SK-N-SH (cell line): ENCODE results near the gene RAET1L. TPM values are rescaled to one million over a fixed set of nuclear protein-coding genes. Genes with fewer than 3 reads are reported as not detected.
"Not testable (repeated sequence)": the region's sequence is repeated elsewhere in the genome, so short reads cannot be mapped to it uniquely, and the experiment has no call there.

Experiments used
- CTCF ChIA-PET: fragments of 300-600, 350-600 bp; formaldehyde crosslinking; extraction: SDS; loops from one replicate; lab custom pipeline; 2021; lab: Yijun Ruan, JAX
- POLR2A ChIA-PET: fragments of 350-600 bp; sonication (Branson Sonifier 250); formaldehyde crosslinking; extraction: SDS; loops from one replicate; lab custom pipeline; 2020; ENCODE audit warnings: antibody characterized with exemption, inconsistent platforms; lab: Yijun Ruan, JAX
- DNase-seq: peaks from one replicate; pipeline ENCODE4 v3.0.0; 2012
- H2AFZ ChIP-seq: fragments of 200-600 bp; sonication (generic); 2 replicates; pipeline ENCODE4 v1.8.1; 2016; ENCODE audit warnings: antibody characterized with exemption, mild to moderate bottlenecking, low read depth
- H3F3A ChIP-seq: fragments of 200-600 bp; sonication (generic); replicated peaks from 2 replicates; pipeline ENCODE3; 2016; ENCODE audit warnings: antibody characterized with exemption, mild to moderate bottlenecking; ENCODE audit not compliant: insufficient read depth
- H3K27ac ChIP-seq, 2 experiments: fragments of 200-500 bp in 1 of 2; fragments of 200-600 bp in 1 of 2; sonication (Bioruptor generic) in 1 of 2; sonication (generic), shearing (Covaris generic) in 1 of 2; 2 replicates each; pipeline versions ENCODE4 v1.5.1 to v1.6.1; 2014 to 2016; ENCODE audit warnings: low read depth in 2 of 2, inconsistent platforms in 1 of 2, low read length in 1 of 2, mild to moderate bottlenecking in 1 of 2, mixed read lengths in 1 of 2
- H3K27me3 ChIP-seq: fragments of 200-600 bp; sonication (generic), shearing (Covaris generic); 2 replicates; pipeline ENCODE4 v1.6.1; 2016; ENCODE audit warnings: mixed run types; ENCODE audit not compliant: insufficient read depth
- H3K36me3 ChIP-seq, 2 experiments: fragments of 200-500 bp in 1 of 2; fragments of 200-600 bp in 1 of 2; sonication (Bioruptor generic) in 1 of 2; sonication (generic) in 1 of 2; replicated peaks in 1 of 2; 2 replicates each; pipeline versions ENCODE3 to v1.5.1; 2014 to 2016; ENCODE audit warnings: low read length in 1 of 2, mild to moderate bottlenecking in 1 of 2; ENCODE audit not compliant: insufficient read depth in 2 of 2, control insufficient read depth in 1 of 2
- H3K4me1 ChIP-seq, 2 experiments: fragments of 200-500 bp in 1 of 2; fragments of 200-600 bp in 1 of 2; sonication (Bioruptor generic) in 1 of 2; sonication (generic), shearing (Covaris generic) in 1 of 2; 2 replicates each; pipeline versions ENCODE4 v1.5.1 to v1.6.1; 2014 to 2016; ENCODE audit warnings: low read depth in 1 of 2, low read length in 1 of 2, mixed run types in 1 of 2; ENCODE audit not compliant: insufficient read depth in 2 of 2, control insufficient read depth in 1 of 2
- H3K4me2 ChIP-seq: fragments of 200-600 bp; sonication (generic), shearing (Covaris generic); 2 replicates; pipeline ENCODE4 v1.6.1; 2017; ENCODE audit warnings: mixed run types
- H3K4me3 ChIP-seq, 2 experiments: fragments of 200-500 bp in 1 of 2; fragments of 200-600 bp in 1 of 2; sonication (Bioruptor generic) in 1 of 2; sonication (generic), shearing (Covaris generic) in 1 of 2; 2 replicates each; pipeline versions ENCODE4 v1.5.1 to v1.8.1; 2014 to 2016; ENCODE audit warnings: low read depth in 2 of 2, inconsistent platforms in 1 of 2, low read length in 1 of 2, mild to moderate bottlenecking in 1 of 2, mixed read lengths in 1 of 2, moderate library complexity in 1 of 2
- H3K79me2 ChIP-seq: fragments of 200-600 bp; sonication (generic); 2 replicates; pipeline ENCODE4 v1.8.1; 2017; ENCODE audit warnings: mild to moderate bottlenecking; ENCODE audit not compliant: insufficient read depth
- H3K9ac ChIP-seq: fragments of 200-600 bp; sonication (generic); 2 replicates; pipeline ENCODE4 v1.6.1; 2017; ENCODE audit warnings: mixed run types
- H3K9me2 ChIP-seq: fragments of 200-600 bp; sonication (generic); 2 replicates; pipeline ENCODE4 v1.6.1; 2017; ENCODE audit warnings: mixed run types
- H3K9me3 ChIP-seq: fragments of 200-600 bp; sonication (generic); 2 replicates; pipeline ENCODE4 v1.6.1; 2017; ENCODE audit warnings: mixed run types, mild to moderate bottlenecking, moderate library complexity
- H4K20me1 ChIP-seq: fragments of 200-600 bp; sonication (generic); 2 replicates; pipeline ENCODE4 v1.6.1; 2017; ENCODE audit warnings: mild to moderate bottlenecking, mixed run types; ENCODE audit not compliant: insufficient read depth
- EZH2phosphoT487 ChIP-seq: fragments of 200-600 bp; sonication (generic); IDR thresholded peaks from 2 replicates; pipeline ENCODE4 v1.6.1; 2017; ENCODE audit warnings: low read depth, mixed run types, mild to moderate bottlenecking, antibody characterized with exemption, moderate library complexity, borderline replicate concordance
- RAD21 ChIP-seq: IDR thresholded peaks from 2 replicates; pipeline ENCODE4 v1.6.1; 2012; ENCODE audit warnings: mild to moderate bottlenecking, low read length
- SMC3 ChIP-seq: IDR thresholded peaks from 2 replicates; pipeline ENCODE4 v1.6.1; 2012; ENCODE audit warnings: low read depth, low read length, improper control_type of control experiment
- WGBS: methylation state at CpG from one replicate; pipeline ENCODE4 v1.1.6; 2017; ENCODE audit warnings: low lambda C conversion rate; 5-methylcytosine and 5-hydroxymethylcytosine counted together
- polyA plus RNA-seq, 3 experiments: library from polyadenylated mRNA; depleted of rRNA; stranded (reverse); fragments of >200 nt; gene quantifications; 2 replicates each; pipeline ENCODE4 v1.2.3, GENCODE V29; 2012
- TF ChIP-seq, protein P1 (sequence below): fragments of 200-600 bp; sonication (generic); IDR thresholded peaks from 2 replicates; pipeline ENCODE4 v1.6.1; 2017; ENCODE audit warnings: antibody characterized with exemption, mild to moderate bottlenecking, moderate library complexity
- TF ChIP-seq, protein P2 (sequence below): IDR thresholded peaks from 2 replicates; pipeline ENCODE4 v1.6.1; 2012; ENCODE audit warnings: mild to moderate bottlenecking, low read depth, low read length, moderate library complexity

RAET1L gene
- polyA plus RNA-seq, 1 of the 3 experiments (the other 2 are of a cell fraction) = not detected

DNA sequence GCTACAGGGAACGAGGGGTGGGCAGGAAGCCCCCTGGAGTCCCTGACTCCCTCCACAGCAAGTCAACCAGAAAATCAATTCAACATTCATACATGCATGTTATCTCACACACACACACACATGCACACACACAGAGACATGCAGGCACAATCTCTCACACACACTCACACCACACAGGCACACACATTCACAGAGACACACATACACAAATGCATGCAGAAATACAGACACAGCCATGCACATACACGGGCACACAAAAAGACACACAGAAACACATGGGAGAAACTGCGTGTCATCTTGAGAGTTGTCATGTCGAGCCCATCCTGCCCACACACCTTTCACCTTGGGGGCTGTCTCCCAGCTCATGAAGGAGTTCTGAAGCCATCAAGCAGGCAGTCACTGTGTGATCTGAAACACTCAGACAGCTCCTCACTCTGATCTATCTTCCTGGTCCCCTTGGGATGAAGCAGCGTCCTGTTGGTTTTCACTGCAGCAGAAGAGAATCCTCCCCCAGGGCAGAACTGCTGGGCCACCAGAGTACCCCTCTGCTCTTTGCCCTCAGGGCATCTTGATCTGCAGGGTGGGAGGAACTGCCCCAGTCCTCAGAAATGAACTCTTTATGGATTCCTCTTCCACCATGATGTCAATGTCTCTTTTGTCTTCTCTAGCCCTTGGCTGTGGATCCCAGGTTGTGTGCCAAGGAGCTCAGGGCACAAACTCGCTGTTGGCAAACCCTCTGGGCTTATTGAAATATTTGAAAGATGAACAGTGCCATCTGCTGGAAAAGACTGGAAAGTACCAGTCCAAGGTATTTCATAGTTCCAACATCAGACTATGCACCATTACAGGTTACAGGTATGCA lies 8.8 kb downstream of the RAET1L start:
- POLR2A ChIA-PET = no interaction called here
- peak; percentile 71 for TF ChIP-seq RAD21
- no peak for TF ChIP-seq EZH2phosphoT487
- TF ChIP-seq, protein P1, sequence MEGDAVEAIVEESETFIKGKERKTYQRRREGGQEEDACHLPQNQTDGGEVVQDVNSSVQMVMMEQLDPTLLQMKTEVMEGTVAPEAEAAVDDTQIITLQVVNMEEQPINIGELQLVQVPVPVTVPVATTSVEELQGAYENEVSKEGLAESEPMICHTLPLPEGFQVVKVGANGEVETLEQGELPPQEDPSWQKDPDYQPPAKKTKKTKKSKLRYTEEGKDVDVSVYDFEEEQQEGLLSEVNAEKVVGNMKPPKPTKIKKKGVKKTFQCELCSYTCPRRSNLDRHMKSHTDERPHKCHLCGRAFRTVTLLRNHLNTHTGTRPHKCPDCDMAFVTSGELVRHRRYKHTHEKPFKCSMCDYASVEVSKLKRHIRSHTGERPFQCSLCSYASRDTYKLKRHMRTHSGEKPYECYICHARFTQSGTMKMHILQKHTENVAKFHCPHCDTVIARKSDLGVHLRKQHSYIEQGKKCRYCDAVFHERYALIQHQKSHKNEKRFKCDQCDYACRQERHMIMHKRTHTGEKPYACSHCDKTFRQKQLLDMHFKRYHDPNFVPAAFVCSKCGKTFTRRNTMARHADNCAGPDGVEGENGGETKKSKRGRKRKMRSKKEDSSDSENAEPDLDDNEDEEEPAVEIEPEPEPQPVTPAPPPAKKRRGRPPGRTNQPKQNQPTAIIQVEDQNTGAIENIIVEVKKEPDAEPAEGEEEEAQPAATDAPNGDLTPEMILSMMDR = peak; percentile 67
- TF ChIP-seq SMC3 = peak; percentile 61
- TF ChIP-seq, protein P2, sequence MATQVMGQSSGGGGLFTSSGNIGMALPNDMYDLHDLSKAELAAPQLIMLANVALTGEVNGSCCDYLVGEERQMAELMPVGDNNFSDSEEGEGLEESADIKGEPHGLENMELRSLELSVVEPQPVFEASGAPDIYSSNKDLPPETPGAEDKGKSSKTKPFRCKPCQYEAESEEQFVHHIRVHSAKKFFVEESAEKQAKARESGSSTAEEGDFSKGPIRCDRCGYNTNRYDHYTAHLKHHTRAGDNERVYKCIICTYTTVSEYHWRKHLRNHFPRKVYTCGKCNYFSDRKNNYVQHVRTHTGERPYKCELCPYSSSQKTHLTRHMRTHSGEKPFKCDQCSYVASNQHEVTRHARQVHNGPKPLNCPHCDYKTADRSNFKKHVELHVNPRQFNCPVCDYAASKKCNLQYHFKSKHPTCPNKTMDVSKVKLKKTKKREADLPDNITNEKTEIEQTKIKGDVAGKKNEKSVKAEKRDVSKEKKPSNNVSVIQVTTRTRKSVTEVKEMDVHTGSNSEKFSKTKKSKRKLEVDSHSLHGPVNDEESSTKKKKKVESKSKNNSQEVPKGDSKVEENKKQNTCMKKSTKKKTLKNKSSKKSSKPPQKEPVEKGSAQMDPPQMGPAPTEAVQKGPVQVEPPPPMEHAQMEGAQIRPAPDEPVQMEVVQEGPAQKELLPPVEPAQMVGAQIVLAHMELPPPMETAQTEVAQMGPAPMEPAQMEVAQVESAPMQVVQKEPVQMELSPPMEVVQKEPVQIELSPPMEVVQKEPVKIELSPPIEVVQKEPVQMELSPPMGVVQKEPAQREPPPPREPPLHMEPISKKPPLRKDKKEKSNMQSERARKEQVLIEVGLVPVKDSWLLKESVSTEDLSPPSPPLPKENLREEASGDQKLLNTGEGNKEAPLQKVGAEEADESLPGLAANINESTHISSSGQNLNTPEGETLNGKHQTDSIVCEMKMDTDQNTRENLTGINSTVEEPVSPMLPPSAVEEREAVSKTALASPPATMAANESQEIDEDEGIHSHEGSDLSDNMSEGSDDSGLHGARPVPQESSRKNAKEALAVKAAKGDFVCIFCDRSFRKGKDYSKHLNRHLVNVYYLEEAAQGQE = no peak
- TF ChIP-seq, all 33 proteins: peak for 3
- 4% methylated on average over 5 of the region's 6 CpGs for WGBS

DNA sequence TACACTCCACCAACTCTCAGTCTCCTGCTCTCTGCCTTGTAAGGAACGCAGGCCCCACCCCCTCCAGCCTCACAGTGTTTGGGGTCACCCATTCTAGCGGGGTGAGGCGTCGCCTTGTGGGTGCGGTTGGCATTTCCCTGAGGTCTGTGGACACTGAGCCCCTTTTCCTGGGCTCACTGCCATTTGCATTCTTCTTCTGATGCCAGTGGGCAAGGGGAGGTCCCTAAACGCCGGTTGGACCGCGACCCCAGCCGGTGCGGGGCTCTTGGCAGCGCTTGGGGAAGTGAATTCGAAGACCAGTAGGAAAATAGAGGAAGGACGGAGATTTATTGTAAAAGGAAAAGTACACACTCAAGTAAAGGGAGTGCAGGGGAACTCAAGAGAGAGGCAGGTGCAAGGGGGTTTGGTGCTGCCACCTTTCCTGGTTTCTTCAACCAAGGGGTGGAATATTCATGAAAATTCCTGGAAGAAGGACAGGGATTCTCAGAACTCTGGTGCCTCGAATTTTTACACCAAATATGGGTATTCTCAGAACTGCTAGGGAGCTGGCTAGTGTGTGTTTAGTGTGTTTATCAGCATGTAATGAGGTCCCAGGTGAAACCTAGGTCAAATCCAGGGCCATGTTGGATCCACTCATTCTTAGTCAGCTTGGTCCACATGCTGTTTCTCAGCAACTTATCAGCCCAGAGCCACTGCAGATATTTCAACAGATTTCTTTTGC lies 9.9 kb downstream of the RAET1L start:
- WGBS = 17% methylated on average over 11 of the region's 15 CpGs
- H3K9me3 ChIP-seq, DNase-seq, H3K4me1 ChIP-seq, H3K4me3 ChIP-seq, H4K20me1 ChIP-seq, H3K79me2 ChIP-seq, H3K9me2 ChIP-seq, H3K36me3 ChIP-seq, POLR2A ChIA-PET, H3K27ac ChIP-seq, H3F3A ChIP-seq, H3K9ac ChIP-seq, CTCF ChIA-PET, H3K4me2 ChIP-seq, H2AFZ ChIP-seq: not testable (repeated sequence)
- H3K27me3 ChIP-seq = peaks cover 39% of the 10 kb centered on the region

More for the DNA sequence above, 8.8 kb downstream of the RAET1L start:
- H2AFZ ChIP-seq = no peak overlapping the region
- H3K9ac ChIP-seq = no peak overlapping the region
- H3F3A ChIP-seq = no peaks in the 10 kb centered on the region
- H3K79me2 ChIP-seq = no peaks in the 10 kb centered on the region
- no peaks in the 10 kb centered on the region for H4K20me1 ChIP-seq
- no peaks in the 10 kb centered on the region for H3K9me2 ChIP-seq
- H3K9me3 ChIP-seq = no peaks in the 10 kb centered on the region
- CTCF ChIA-PET = interaction anchor here (0.6 to 2.2 kb wide), 14 partner anchors 8 to 799 kb away, joined by 3 to 13 read pairs (median 4); no protein-coding TSS in a partner anchor
- no peaks in the 10 kb centered on the region for H3K4me1 ChIP-seq
- H3K36me3 ChIP-seq = no peaks in the 10 kb centered on the region
- DNase-seq = peak; percentile 64
- no peak overlapping the region for H3K4me3 ChIP-seq
- H3K4me2 ChIP-seq = no peak overlapping the region
- H3K27me3 ChIP-seq = peaks cover 39% of the 10 kb centered on the region
- no peak overlapping the region for H3K27ac ChIP-seq

DNA sequence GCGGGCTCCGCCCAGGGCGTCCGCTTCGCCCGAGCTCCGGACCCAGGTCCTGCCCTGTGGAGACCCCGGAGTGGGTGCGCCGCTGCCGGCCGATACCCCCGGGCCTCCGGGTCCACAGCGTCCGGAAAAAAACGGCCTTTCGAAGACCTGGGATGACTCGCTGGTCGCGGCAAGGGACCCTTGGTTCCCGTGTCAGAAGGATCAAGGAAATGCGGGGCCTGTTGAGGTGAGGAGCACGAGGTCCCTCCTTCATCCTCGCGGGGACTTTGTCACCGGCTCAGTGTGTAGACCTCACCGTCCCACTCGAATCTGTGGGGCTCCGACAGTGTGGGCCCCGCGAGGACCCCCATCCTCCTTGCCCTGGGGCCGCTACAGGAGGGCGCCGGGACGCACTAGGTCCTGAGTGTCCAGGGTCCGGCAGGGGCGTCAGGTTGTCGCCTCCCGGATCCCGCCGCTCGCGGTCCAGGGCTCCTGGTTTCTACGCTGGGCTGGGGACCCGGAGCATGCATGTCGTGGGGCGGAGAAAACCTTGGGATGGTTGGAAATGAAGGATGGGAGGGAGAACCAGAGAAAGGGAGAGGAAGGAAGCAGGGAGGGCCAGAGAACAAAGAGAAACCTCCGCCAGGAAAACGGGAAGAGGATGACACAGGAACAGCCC lies 10.6 kb downstream of the RAET1L start:
- H3K4me1 ChIP-seq, CTCF ChIA-PET, H3K9me3 ChIP-seq, H3K4me2 ChIP-seq, H3K9me2 ChIP-seq, H2AFZ ChIP-seq, H3K36me3 ChIP-seq, H3K4me3 ChIP-seq, POLR2A ChIA-PET, H3K9ac ChIP-seq, H4K20me1 ChIP-seq, H3K79me2 ChIP-seq, H3K27ac ChIP-seq, H3F3A ChIP-seq, DNase-seq: not testable (repeated sequence)
- WGBS = 0% methylated on average over 2 of the region's 50 CpGs
- peaks cover 43% of the 10 kb centered on the region for H3K27me3 ChIP-seq
